HepG2 (cell line): Measurements from ENCODE around the gene LRPPRC. TPM values are rescaled to one million over a fixed set of nuclear protein-coding genes. Genes with fewer than 3 reads are reported as not detected.

ENCODE experiments used
- ATAC-seq: fragments of 200-7000 bp; cut with Tn5 transposase; 3 replicates; pipeline ENCODE4 v1.9.1; 2020; ENCODE audit warnings: mild to moderate bottlenecking, moderate library complexity
- BruUV-seq: library from RNA; stranded (reverse); fragments of 400-500 nt; replicated peaks from 2 replicates; lab custom pipeline; 2021; lab: Mats Ljungman, UMichigan
- CTCF ChIA-PET: fragments of 300-600 bp; formaldehyde crosslinking; extraction: SDS; loops from one replicate; lab custom pipeline; 2021; ENCODE audit warnings: low total read pairs, inconsistent platforms, low intra/inter-chr PET ratio; lab: Yijun Ruan, JAX
- POLR2A ChIA-PET: fragments of 350-600 bp; sonication (Branson Sonifier 250); formaldehyde crosslinking; loops from one replicate; lab custom pipeline; 2020; ENCODE audit warnings: antibody characterized with exemption, inconsistent platforms; lab: Yijun Ruan, JAX
- DNase-seq: peaks from one replicate; pipeline ENCODE4 v3.0.0-alpha.2; 2015; ENCODE audit warnings: low spot score
- FAIRE-seq: peaks from 3 replicates; lab custom pipeline; 2011; peaks lifted over from hg19 to GRCh38; lab: Jason Lieb, UNC
- H2AFZ ChIP-seq: one replicate; pipeline ENCODE4 v1.6.1; 2011; ENCODE audit warnings: low read length, inconsistent platforms
- H3K27ac ChIP-seq: fragments of 300-600 bp; 3 replicates; pipeline ENCODE4 v1.8.0; 2011; ENCODE audit warnings: mixed run types, mild to moderate bottlenecking, mixed read lengths, low read length, inconsistent platforms; ENCODE audit not compliant: insufficient read depth; ENCODE audit errors: extremely low read length
- H3K27me3 ChIP-seq, 2 experiments: fragments of 200-600 bp in 1 of 2; 2 replicates in 1 of 2; 3 replicates in 1 of 2; pipeline versions ENCODE4 v1.6.0 to v1.8.0; 2011; ENCODE audit warnings: low read length in 2 of 2, mild to moderate bottlenecking in 2 of 2, moderate library complexity in 2 of 2, inconsistent platforms in 1 of 2; ENCODE audit not compliant: insufficient read depth in 2 of 2, control insufficient read depth in 1 of 2
- H3K36me3 ChIP-seq, 2 experiments: fragments of 200-600 bp in 1 of 2; replicated peaks in 1 of 2; 2 replicates in 1 of 2; 3 replicates in 1 of 2; pipeline versions ENCODE4 v1.5.1 to v1.8.0; 2011; ENCODE audit warnings: low read length in 2 of 2, inconsistent platforms in 1 of 2; ENCODE audit not compliant: insufficient read depth in 2 of 2, control insufficient read depth in 1 of 2
- H3K4me1 ChIP-seq: 2 replicates; pipeline ENCODE4 v1.5.1; 2012; ENCODE audit warnings: low read length, inconsistent platforms; ENCODE audit not compliant: insufficient read depth
- H3K4me2 ChIP-seq: 2 replicates; pipeline ENCODE4 v1.6.0; 2011; ENCODE audit warnings: low read depth, low read length, inconsistent platforms
- H3K4me3 ChIP-seq, 3 experiments: fragments of 200-600 bp in 1 of 3; sonication (generic), shearing (Covaris generic) in 1 of 3; replicated peaks in 1 of 3; 2 replicates each; pipeline ENCODE4 v1.5.1; 2011 to 2016; ENCODE audit warnings: low read length in 3 of 3, inconsistent platforms in 2 of 3, low read depth in 2 of 3, mild to moderate bottlenecking in 2 of 3, control low read depth in 1 of 3, mixed read lengths in 1 of 3; ENCODE audit not compliant: insufficient read depth in 1 of 3
- H3K79me2 ChIP-seq: one replicate; pipeline ENCODE4 v1.6.1; 2011; ENCODE audit warnings: low read length, inconsistent platforms; ENCODE audit not compliant: insufficient read depth
- H3K9ac ChIP-seq: 2 replicates; pipeline ENCODE4 v1.6.0; 2011; ENCODE audit warnings: mild to moderate bottlenecking, low read depth, low read length, inconsistent platforms; ENCODE audit not compliant: insufficient read depth
- H3K9me3 ChIP-seq: 2 replicates; pipeline ENCODE4 v1.5.1; 2012; ENCODE audit warnings: mild to moderate bottlenecking, low read length
- H4K20me1 ChIP-seq: 2 replicates; pipeline ENCODE4 v1.6.0; 2011; ENCODE audit warnings: inconsistent platforms, mild to moderate bottlenecking, low read length, moderate library complexity; ENCODE audit not compliant: insufficient read depth
- CC2D1A ChIP-seq: sonication (generic); formaldehyde crosslinking; IDR thresholded peaks from 2 replicates; pipeline ENCODE4 v1.8.1; 2023; ENCODE audit warnings: mild to moderate bottlenecking, missing genetic modification reagents
- CHD2 ChIP-seq: IDR thresholded peaks from 2 replicates; pipeline ENCODE4 v1.6.1; 2011; ENCODE audit warnings: low read depth, low read length, improper control_type of control experiment
- FOSL1 ChIP-seq: sonication (generic); formaldehyde crosslinking; IDR thresholded peaks from 2 replicates; pipeline ENCODE4 v1.9.0; 2021; ENCODE audit warnings: missing genetic modification reagents, borderline replicate concordance
- HDAC2 ChIP-seq: sonication (generic); formaldehyde crosslinking; IDR thresholded peaks from 2 replicates; pipeline ENCODE4 v1.4.0; 2020; ENCODE audit warnings: missing genetic modification reagents
- HOXA7 ChIP-seq: sonication (generic); formaldehyde crosslinking; IDR thresholded peaks from 2 replicates; pipeline ENCODE4 v1.8.1; 2022; ENCODE audit warnings: mild to moderate bottlenecking, missing genetic modification reagents, moderate library complexity
- KDM5B ChIP-seq: sonication (generic); formaldehyde crosslinking; IDR thresholded peaks from 2 replicates; pipeline ENCODE4 v1.4.0; 2020; ENCODE audit warnings: missing genetic modification reagents, mild to moderate bottlenecking, borderline replicate concordance
- NFE2L1 ChIP-seq: sonication (generic); formaldehyde crosslinking; IDR thresholded peaks from 2 replicates; pipeline ENCODE4 v1.4.0; 2020; ENCODE audit warnings: missing genetic modification reagents, mild to moderate bottlenecking, borderline replicate concordance
- NR2F1 ChIP-seq, 2 experiments: fragments of 450-650 bp in 1 of 2; formaldehyde crosslinking in 1 of 2; IDR thresholded peaks; 2 replicates each; pipeline versions ENCODE4 v1.5.0 to v1.6.1; 2016 to 2020; ENCODE audit warnings: mild to moderate bottlenecking in 1 of 2, missing compliant biosample characterization in 1 of 2, missing genetic modification reagents in 1 of 2, moderate library complexity in 1 of 2
- PCBP2 ChIP-seq: fragments of 200-400 bp; formaldehyde crosslinking; optimal IDR thresholded peaks from 2 replicates; pipeline ENCODE3; 2018; ENCODE audit warnings: low read length, low read depth; ENCODE audit not compliant: poor library complexity, severe bottlenecking
- RCOR2 ChIP-seq: IDR thresholded peaks from 2 replicates; pipeline ENCODE4 v1.6.1; 2016; ENCODE audit warnings: missing biosample characterization, missing genetic modification reagents
- TOE1 ChIP-seq: sonication (generic); formaldehyde crosslinking; IDR thresholded peaks from 2 replicates; pipeline ENCODE4 v1.4.0; 2020; ENCODE audit warnings: mild to moderate bottlenecking, missing genetic modification reagents
- ZBTB38 ChIP-seq: sonication (generic); formaldehyde crosslinking; IDR thresholded peaks from 2 replicates; pipeline ENCODE4 v1.5.1; 2020; ENCODE audit warnings: mild to moderate bottlenecking, missing genetic modification reagents
- ZNF468 ChIP-seq: sonication (generic); formaldehyde crosslinking; IDR thresholded peaks from 2 replicates; pipeline ENCODE4 v1.8.0; 2022; ENCODE audit warnings: mild to moderate bottlenecking, moderate library complexity, missing genetic modification reagents
- WGBS: methylation state at CpG from one replicate; pipeline ENCODE4 v1.1.6; 2017; ENCODE audit warnings: low lambda C conversion rate; 5-methylcytosine and 5-hydroxymethylcytosine counted together
- in situ Hi-C: cut with HindIII; loops from 2 replicates; pipeline ENCODE4 v1.10.0; 2017; ENCODE audit warnings: low pct_unique_long_range_greater_than_20kb; ENCODE audit not compliant: extremely low pct_ligation_motif_present
- intact Hi-C: fragments of 100-400 bp; cut with micrococcal nuclease; formaldehyde crosslinking; loops from one replicate; pipeline ENCODE4 v1.10.0; 2022; ENCODE audit not compliant: unreplicated experiment
- polyA plus RNA-seq, 8 experiments: library from polyadenylated mRNA; depleted of rRNA in 3 of 8; stranded (reverse) in 7 of 8; unstranded in 1 of 8; fragments of >200 nt; fragmentation: Illumina TruSeq in 4 of 8; extraction: Trizol in 4 of 8; gene quantifications; 2 replicates each; pipeline versions ENCODE4 v1.2.1 to v1.2.3, GENCODE V29; 2011 to 2016; ENCODE audit warnings: low read depth in 4 of 8, missing spikeins in 1 of 8, mixed read lengths in 1 of 8; ENCODE audit not compliant: insufficient read depth in 1 of 8
- total RNA-seq, 5 experiments: library from RNA; depleted of rRNA; stranded (reverse); fragments of >200 nt; fragmentation: Illumina TruSeq; extraction: Trizol; gene quantifications; 2 replicates each; pipeline ENCODE4 v1.2.3, GENCODE V29; 2016; ENCODE audit warnings: low read depth in 1 of 5
- TF ChIP-seq, protein P1 (sequence below): sonication (generic); formaldehyde crosslinking; IDR thresholded peaks from 2 replicates; pipeline ENCODE4 v1.4.0; 2020; ENCODE audit warnings: missing genetic modification reagents, borderline replicate concordance
- TF ChIP-seq, protein P2 (sequence below): sonication (generic); formaldehyde crosslinking; IDR thresholded peaks from 2 replicates; pipeline ENCODE4 v1.8.1; 2023; ENCODE audit warnings: mild to moderate bottlenecking, missing genetic modification reagents, borderline replicate concordance

Gene LRPPRC
- total and polyA plus RNA-seq, 2 of the 13 experiments (the other 11 are each of a cell fraction or from before 2014, with no cell fraction given) = 117 to 167 TPM

DNA sequence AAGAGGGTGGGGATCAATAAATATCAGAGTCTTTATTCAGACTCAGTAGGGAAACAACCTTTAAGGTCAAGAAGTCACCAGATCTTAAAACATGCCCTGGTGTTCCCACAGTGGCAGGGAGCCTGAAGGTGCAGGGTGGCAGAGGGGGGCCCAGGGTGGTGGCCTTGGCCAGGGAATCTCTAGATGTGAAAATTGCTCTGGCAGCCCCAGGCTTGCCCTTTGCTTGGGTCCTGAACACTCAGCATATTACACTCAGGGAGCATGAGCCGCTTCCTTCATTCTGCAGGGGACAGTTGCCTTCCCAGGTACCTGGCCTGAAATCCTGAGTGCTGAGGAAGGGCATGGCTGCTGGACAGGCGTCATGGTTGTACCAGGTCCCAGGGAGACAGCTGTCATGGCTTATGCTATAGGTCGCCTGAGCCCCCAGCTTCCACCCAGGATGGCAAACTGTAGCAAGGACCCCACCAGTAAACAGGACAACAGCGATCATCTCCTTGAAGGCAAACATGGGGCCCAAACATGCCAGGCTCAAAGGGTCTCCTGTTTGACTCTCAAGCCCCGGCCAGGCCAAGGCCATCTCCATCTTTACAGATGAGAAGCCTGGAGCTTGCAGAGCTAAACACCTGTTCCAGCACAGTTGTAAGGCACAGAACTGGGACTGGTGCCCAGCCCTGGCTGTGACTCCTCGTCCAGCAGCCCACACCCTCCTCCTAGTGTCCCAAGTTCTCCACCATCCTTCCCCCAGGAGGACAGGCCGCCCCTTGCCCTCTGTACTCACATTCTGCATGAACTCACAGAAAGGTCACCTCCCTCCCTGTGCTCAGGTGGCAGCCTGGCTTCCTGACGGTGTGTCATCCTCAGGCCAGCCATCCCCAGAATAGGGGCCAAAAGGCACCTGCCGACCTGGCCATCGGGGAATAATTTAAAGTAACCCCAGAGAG lies 142.4 kb downstream of the LRPPRC start:
- no peak overlapping the region for H3K27ac ChIP-seq
- POLR2A ChIA-PET = no interaction called here

DNA sequence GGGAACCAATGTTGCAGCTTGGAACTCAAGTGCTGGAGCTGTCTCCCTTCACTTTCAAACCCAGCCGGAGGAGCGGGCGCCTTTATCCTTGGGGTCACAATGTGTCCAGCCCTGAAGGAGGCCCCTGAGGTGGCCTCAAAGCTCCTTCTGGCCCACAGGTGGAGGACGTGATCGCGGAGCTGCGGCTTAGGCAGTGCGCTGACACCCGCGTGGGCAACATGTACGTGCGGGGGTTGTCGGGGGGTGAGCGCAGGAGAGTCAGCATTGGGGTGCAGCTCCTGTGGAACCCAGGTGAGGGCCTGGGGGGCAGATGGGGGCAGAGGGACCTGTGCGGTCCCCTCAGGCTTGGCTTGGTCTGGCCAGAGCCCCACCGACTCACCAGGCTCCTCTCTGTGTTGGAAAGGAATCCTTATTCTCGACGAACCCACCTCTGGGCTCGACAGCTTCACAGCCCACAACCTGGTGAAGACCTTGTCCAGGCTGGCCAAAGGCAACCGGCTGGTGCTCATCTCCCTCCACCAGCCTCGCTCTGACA lies 143.5 kb downstream of the LRPPRC start:
- POLR2A ChIA-PET = no interaction called here
- no peaks in the 10 kb centered on the region for H3K4me1 ChIP-seq
- H3K4me3 ChIP-seq = no peak overlapping the region
- TF ChIP-seq, protein P1, sequence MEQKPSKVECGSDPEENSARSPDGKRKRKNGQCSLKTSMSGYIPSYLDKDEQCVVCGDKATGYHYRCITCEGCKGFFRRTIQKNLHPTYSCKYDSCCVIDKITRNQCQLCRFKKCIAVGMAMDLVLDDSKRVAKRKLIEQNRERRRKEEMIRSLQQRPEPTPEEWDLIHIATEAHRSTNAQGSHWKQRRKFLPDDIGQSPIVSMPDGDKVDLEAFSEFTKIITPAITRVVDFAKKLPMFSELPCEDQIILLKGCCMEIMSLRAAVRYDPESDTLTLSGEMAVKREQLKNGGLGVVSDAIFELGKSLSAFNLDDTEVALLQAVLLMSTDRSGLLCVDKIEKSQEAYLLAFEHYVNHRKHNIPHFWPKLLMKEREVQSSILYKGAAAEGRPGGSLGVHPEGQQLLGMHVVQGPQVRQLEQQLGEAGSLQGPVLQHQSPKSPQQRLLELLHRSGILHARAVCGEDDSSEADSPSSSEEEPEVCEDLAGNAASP = no peak
- no peak for TF ChIP-seq FOSL1 (CRISPR knock-in tag)
- TF ChIP-seq ZBTB38 (CRISPR knock-in tag) = no peak
- no peak for TF ChIP-seq PCBP2
- TF ChIP-seq, all 625 proteins: peak for 0
- 98% methylated on average over 17 of the region's 21 CpGs for whole genome bisulfite sequencing
- FAIRE-seq (no peak), ATAC-seq (no peak), DNase-seq (no peak)
- intact Hi-C loops = no loop called here
- no peaks in the 10 kb centered on the region for H3K27me3 ChIP-seq
- no TSS peak for BruUV-seq
- H3K79me2 ChIP-seq = no peaks in the 10 kb centered on the region
- H2AFZ ChIP-seq = no peak overlapping the region
- in situ Hi-C loops = no loop called here
- no peak overlapping the region for H3K4me2 ChIP-seq
- H4K20me1 ChIP-seq = no peaks in the 10 kb centered on the region
- no peak overlapping the region for H3K27ac ChIP-seq
- CTCF ChIA-PET = no interaction called here
- H3K36me3 ChIP-seq = peaks cover 13 to 14% of the 10 kb centered on the region in 2 experiments; a peak in 4 of 5 replicates
- no peak overlapping the region for H3K9ac ChIP-seq
- no peaks in the 10 kb centered on the region for H3K9me3 ChIP-seq

More for the DNA sequence above, 142.4 kb downstream of the LRPPRC start:
- whole genome bisulfite sequencing = 95% methylated on average over 10 of the region's 10 CpGs
- CTCF ChIA-PET = no interaction called here
- in situ Hi-C loops = no loop called here
- no peak overlapping the region for H3K9ac ChIP-seq
- no peaks in the 10 kb centered on the region for H3K79me2 ChIP-seq
- no peak overlapping the region for H2AFZ ChIP-seq
- no peaks in the 10 kb centered on the region for H3K9me3 ChIP-seq
- peaks cover 9 to 11% of the 10 kb centered on the region in 2 experiments; a peak in 4 of 5 replicates for H3K36me3 ChIP-seq
- FAIRE-seq (no peak), ATAC-seq (no peak; the same call in 2 of the 3 replicates), DNase-seq (no peak)
- TF ChIP-seq NR2F1 (CRISPR knock-in tag; IDR thresholded peaks at IDR 0.05) (no peak), HDAC2 (no peak), HOXA7 (CRISPR knock-in tag) (no peak), ZNF468 (CRISPR knock-in tag) (no peak), NFE2L1 (no peak), TOE1 (CRISPR knock-in tag) (no peak), CC2D1A (CRISPR knock-in tag) (no peak), KDM5B (CRISPR knock-in tag) (no peak), RCOR2 (no peak), CHD2 (no peak)
- TF ChIP-seq, protein P2, sequence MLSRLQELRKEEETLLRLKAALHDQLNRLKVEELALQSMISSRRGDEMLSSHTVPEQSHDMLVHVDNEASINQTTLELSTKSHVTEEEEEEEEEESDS (CRISPR knock-in tag) = no peak
- no peak overlapping the region for H3K4me3 ChIP-seq
- H3K4me1 ChIP-seq = no peaks in the 10 kb centered on the region
- H3K27me3 ChIP-seq = no peaks in the 10 kb centered on the region
- intact Hi-C loops = no loop called here
- H4K20me1 ChIP-seq = no peaks in the 10 kb centered on the region
- BruUV-seq = no TSS peak
- no peak overlapping the region for H3K4me2 ChIP-seq
